Activated effector memory CD4-positive, alpha-beta T cell treated with anti-CD3 and anti-CD28 coated beads, Interleukin-2, amount 50 U/mL, for 16 hours (primary cell): ENCODE results near the gene CA7.
A peak's percentile ranks its signal among the peaks of the same experiment; 100 is the strongest.
"Not testable (repeated sequence)": the region's sequence is repeated elsewhere in the genome, so short reads cannot be mapped to it uniquely, and the experiment has no call there.

Source experiments
- DNase-seq: peaks from one replicate; pipeline ENCODE4 v3.0.0-alpha.2; 2020

Gene CA7

GRCh38 chr16:66874079-66874775 lies 30.0 kb downstream of the CA7 start:
- no peak for DNase-seq

- DNase-seq = peak; percentile 84
Observed at GRCh38 chr16:66878067-66878466, 33.9 kb downstream of the CA7 start.

- DNase-seq = peak; percentile 96
Observed at GRCh38 chr16:66880288-66881013, 36.2 kb downstream of the CA7 start, which contains the start of gene PDP2. Gene PDP2 (plus strand): TSS chr16:66880515. CDS start chr16:66884285, 3,770 bp downstream.

GRCh38 chr16:66881014-66881417 lies 36.8 kb downstream of the CA7 start:
- DNase-seq = no peak

- no peak for DNase-seq
Observed at GRCh38 chr16:66881560-66881959, 37.3 kb downstream of the CA7 start.

GRCh38 chr16:66881964-66882508 lies 37.8 kb downstream of the CA7 start:
- no peak for DNase-seq

GRCh38 chr16:66882702-66883101 lies 38.5 kb downstream of the CA7 start:
- no peak for DNase-seq

- no peak for DNase-seq
Observed at GRCh38 chr16:66885491-66885890, 41.3 kb downstream of the CA7 start.

GRCh38 chr16:66886321-66886720 lies 42.1 kb downstream of the CA7 start:
- DNase-seq = no peak

- DNase-seq = no peak
Observed at GRCh38 chr16:66886914-66887313, 42.7 kb downstream of the CA7 start.

- DNase-seq = no peak
Observed at GRCh38 chr16:66888647-66889615, 44.7 kb downstream of the CA7 start.

- no peak for DNase-seq
Observed at GRCh38 chr16:66889622-66890021, 45.4 kb downstream of the CA7 start.

- DNase-seq = no peak
Observed at GRCh38 chr16:66890799-66891198, 46.6 kb downstream of the CA7 start.

- DNase-seq = no peak
Observed at GRCh38 chr16:66891360-66891759, 47.1 kb downstream of the CA7 start.

- DNase-seq = no peak
Observed at GRCh38 chr16:66891797-66892196, 47.6 kb downstream of the CA7 start.

GRCh38 chr16:66894055-66894454 lies 49.8 kb downstream of the CA7 start:
- DNase-seq = no peak

GRCh38 chr16:66894948-66895688 lies 50.9 kb downstream of the CA7 start:
- peak; percentile 82 for DNase-seq

GRCh38 chr16:66895689-66895979 lies 51.4 kb downstream of the CA7 start:
- DNase-seq = no peak

- no peak for DNase-seq
Observed at GRCh38 chr16:66895999-66896398, 51.8 kb downstream of the CA7 start.

- not testable (repeated sequence) for DNase-seq
Observed at GRCh38 chr16:66896682-66897081, 52.5 kb downstream of the CA7 start.

GRCh38 chr16:66898207-66898606 lies 54.0 kb downstream of the CA7 start:
- DNase-seq = no peak

GRCh38 chr16:66898933-66899309 lies 54.7 kb downstream of the CA7 start:
- DNase-seq = no peak
